ENCODE results near the gene EGFL7. TPM values are rescaled to one million over a fixed set of nuclear protein-coding genes. Genes with fewer than 3 reads are reported as not detected.
A peak's percentile ranks its signal among the peaks of the same experiment; 100 is the strongest.

Gene EGFL7
- total and polyA plus RNA-seq, 9 donors: 56.8 to 95.9 (median 63.7) TPM

- Histone ChIP-seq H3K36me3 (ENCODE audit: control insufficient read depth, insufficient read depth, low read length) (peaks cover 3% of the 10 kb centered on the region), H3K4me1 (ENCODE audit: control insufficient read depth, insufficient read depth, low read length) (peaks cover 32% of the 10 kb centered on the region), H3K27ac (ENCODE audit: low read length) (peak within 1 kb of the TSS; percentile 26), H3K27me3 (ENCODE audit: control insufficient read depth, insufficient read depth, low read length) (peaks cover 3% of the 10 kb centered on the region), H3K9me3 (replicated peaks; ENCODE audit: control insufficient read depth, low read depth, low read length) (no peaks in the 10 kb centered on the region), H3K4me3 (ENCODE audit: low read length) (peak within 1 kb of the TSS; percentile 42)
- DNase-seq: peak; percentile 67
- WGBS (ENCODE audit: insufficient coverage): under 1% methylated on average over 119 of the region's 119 CpGs
Observed at GRCh38 chr9:136711751-136712689, 49.3 kb downstream of the EGFL7 start, which contains the start of gene DIPK1B. TSS of gene DIPK1B (plus strand) at chr9:136712572. CDS start at chr9:136712666, 94 bp downstream.

DNA sequence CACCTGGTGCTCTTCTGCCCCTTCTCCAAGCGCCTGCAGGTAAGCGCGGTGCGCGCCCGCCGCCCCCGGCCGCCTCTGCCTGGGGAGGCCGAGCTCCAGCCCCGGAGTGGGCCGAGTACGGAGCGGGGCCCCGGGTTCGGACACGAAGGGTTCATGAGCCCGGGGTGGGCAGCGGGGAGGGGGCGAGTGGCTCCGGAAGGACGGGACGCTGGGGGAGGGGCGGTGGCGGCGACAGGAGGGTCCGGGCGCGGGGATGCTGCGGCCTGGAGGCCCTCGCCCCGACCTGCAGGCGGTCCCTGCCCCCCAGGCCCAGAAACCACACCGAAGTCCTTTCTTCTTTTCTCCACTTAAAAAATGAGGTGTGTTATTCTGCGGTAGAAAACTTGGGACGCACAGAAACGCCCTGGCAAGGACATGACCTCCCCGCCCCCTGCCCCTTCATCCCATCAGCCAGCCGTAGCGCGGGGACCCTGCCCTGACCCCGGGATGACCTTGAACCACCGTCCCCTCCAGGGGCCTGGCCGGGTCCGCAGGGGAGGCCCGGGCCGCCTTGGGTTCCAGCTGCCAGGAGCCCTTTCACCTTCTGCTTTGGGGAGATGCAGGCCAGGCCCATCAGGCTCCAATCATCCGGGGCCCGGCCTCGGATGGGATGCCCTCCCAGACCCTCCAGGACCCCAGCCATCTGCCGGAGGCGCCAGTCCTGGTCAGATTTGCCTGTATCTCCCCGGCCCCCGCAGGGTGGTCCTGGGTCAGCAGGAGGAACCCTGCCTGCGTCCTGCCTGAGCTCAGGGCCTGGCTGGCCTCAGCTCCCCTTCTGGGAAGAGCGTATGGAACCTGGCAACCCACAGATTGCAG lies 50.2 kb downstream of the EGFL7 start:
- peaks cover 3% of the 10 kb centered on the region for H3K36me3 ChIP-seq (ENCODE audit: control insufficient read depth, insufficient read depth, low read length)
- no peak for DNase-seq
- H3K4me1 ChIP-seq (ENCODE audit: control insufficient read depth, insufficient read depth, low read length): peaks cover 32% of the 10 kb centered on the region
- 3% methylated on average over 36 of the region's 56 CpGs for WGBS (ENCODE audit: insufficient coverage)
- H3K9me3 ChIP-seq (replicated peaks; ENCODE audit: control insufficient read depth, low read depth, low read length): no peaks in the 10 kb centered on the region
- H3K27me3 ChIP-seq (ENCODE audit: control insufficient read depth, insufficient read depth, low read length): peaks cover 3% of the 10 kb centered on the region
- H3K27ac ChIP-seq (ENCODE audit: low read length): peak overlapping the region; percentile 26
- peak overlapping the region; percentile 42 for H3K4me3 ChIP-seq (ENCODE audit: low read length)

DNA sequence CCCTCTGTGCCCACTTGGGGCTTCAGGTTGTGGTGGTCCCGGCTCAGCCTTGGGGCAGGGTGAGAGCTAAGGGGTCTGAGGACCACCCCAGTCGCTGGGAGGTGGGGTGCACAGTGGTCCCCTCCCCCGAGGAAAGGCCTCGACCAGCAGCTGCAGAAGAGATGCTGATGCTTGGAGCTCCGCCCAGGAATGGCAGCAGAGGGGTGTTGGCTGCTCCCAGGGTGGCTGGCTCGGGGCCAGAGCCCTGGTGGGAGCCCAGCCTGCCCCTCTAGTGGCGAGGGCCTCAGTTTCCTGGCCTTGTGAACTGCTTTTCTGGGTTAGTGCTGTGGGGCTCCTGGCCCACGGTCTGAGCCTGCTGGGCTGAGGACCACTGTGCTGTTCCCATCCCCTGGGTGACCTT lies 50.8 kb downstream of the EGFL7 start:
- no peak for DNase-seq

DNA sequence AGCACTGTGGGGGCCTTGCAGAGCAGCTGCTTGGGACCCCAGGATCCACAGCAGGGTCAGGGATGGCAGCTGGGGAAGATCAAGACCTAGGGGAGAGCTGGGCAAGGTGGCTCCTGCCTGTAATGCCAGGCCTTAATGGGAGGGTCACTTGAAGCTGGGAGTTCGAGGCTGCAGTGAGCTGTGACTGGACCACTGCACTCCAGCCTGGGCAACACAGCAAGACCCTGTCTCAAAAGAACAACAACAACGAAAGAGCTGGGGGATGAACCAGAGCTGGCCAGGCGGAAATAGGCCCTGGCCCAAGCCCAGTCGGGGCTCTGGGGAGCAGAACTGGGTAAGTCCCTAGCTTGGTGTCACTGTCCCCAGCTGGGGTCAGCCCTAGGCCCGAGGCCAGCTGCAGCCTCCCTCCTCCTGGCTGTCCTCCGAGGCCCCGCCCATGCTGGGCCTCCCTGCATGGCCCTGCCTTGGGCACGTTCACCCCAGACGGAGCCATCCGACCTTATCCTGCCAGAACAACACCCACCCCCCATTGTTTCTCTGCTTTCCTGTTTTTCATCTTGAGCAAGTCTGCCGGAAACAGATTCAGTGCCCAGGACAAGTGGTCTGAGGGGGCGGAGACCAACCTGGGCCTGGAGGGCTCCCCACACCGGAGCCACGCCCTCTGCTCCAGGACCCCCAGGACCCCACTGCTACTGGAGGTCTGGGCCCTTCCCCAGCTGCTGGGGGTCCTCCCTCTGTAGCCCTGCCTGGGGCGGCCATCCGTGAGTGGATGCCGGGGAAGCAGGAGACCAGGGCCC lies 51.6 kb downstream of the EGFL7 start:
- Histone ChIP-seq H3K27me3 (ENCODE audit: control insufficient read depth, insufficient read depth, low read length) (peaks cover 3% of the 10 kb centered on the region), H3K4me1 (ENCODE audit: control insufficient read depth, insufficient read depth, low read length) (peaks cover 35% of the 10 kb centered on the region), H3K4me3 (ENCODE audit: low read length) (no peak overlapping the region), H3K27ac (ENCODE audit: low read length) (peak overlapping the region; percentile 55), H3K9me3 (replicated peaks; ENCODE audit: control insufficient read depth, low read depth, low read length) (no peaks in the 10 kb centered on the region), H3K36me3 (ENCODE audit: control insufficient read depth, insufficient read depth, low read length) (peaks cover 3% of the 10 kb centered on the region)
- 47% methylated on average over 14 of the region's 17 CpGs for WGBS (ENCODE audit: insufficient coverage)
- no peak for DNase-seq

More for the DNA sequence above, 50.8 kb downstream of the EGFL7 start:
- Histone ChIP-seq H3K27me3 (ENCODE audit: control insufficient read depth, insufficient read depth, low read length) (peaks cover 3% of the 10 kb centered on the region), H3K4me1 (ENCODE audit: control insufficient read depth, insufficient read depth, low read length) (peaks cover 32% of the 10 kb centered on the region), H3K9me3 (replicated peaks; ENCODE audit: control insufficient read depth, low read depth, low read length) (no peaks in the 10 kb centered on the region), H3K4me3 (ENCODE audit: low read length) (peak overlapping the region; percentile 42), H3K36me3 (ENCODE audit: control insufficient read depth, insufficient read depth, low read length) (peaks cover 3% of the 10 kb centered on the region), H3K27ac (ENCODE audit: low read length) (peak overlapping the region; percentile 37)
- WGBS (ENCODE audit: insufficient coverage): 34% methylated on average over 8 of the region's 8 CpGs

- H3K9me3 ChIP-seq (replicated peaks; ENCODE audit: control insufficient read depth, low read depth, low read length): no peaks in the 10 kb centered on the region
- H3K4me1 ChIP-seq (ENCODE audit: control insufficient read depth, insufficient read depth, low read length): peaks cover 41% of the 10 kb centered on the region
- peaks cover 3% of the 10 kb centered on the region for H3K36me3 ChIP-seq (ENCODE audit: control insufficient read depth, insufficient read depth, low read length)
- WGBS (ENCODE audit: insufficient coverage): 43% methylated on average over 7 of the region's 8 CpGs
- H3K4me3 ChIP-seq (ENCODE audit: low read length): no peak overlapping the region
- peak overlapping the region; percentile 55 for H3K27ac ChIP-seq (ENCODE audit: low read length)
- H3K27me3 ChIP-seq (ENCODE audit: control insufficient read depth, insufficient read depth, low read length): peaks cover 3% of the 10 kb centered on the region
- no peak for DNase-seq
Observed at GRCh38 chr9:136714893-136715274, 52.2 kb downstream of the EGFL7 start.

- no peaks in the 10 kb centered on the region for H3K27me3 ChIP-seq (ENCODE audit: control insufficient read depth, insufficient read depth, low read length)
- H3K9me3 ChIP-seq (replicated peaks; ENCODE audit: control insufficient read depth, low read depth, low read length): no peaks in the 10 kb centered on the region
- peaks cover 59% of the 10 kb centered on the region for H3K4me1 ChIP-seq (ENCODE audit: control insufficient read depth, insufficient read depth, low read length)
- H3K36me3 ChIP-seq (ENCODE audit: control insufficient read depth, insufficient read depth, low read length): peaks cover 22% of the 10 kb centered on the region
- no peak overlapping the region for H3K4me3 ChIP-seq (ENCODE audit: low read length)
- no peak for DNase-seq
- 96% methylated on average over 8 of the region's 16 CpGs for WGBS (ENCODE audit: insufficient coverage)
- H3K27ac ChIP-seq (ENCODE audit: low read length): no peak overlapping the region
Observed at GRCh38 chr9:136717399-136717798, 54.7 kb downstream of the EGFL7 start.

GRCh38 chr9:136718345-136719194 lies 55.9 kb downstream of the EGFL7 start:
- H3K27ac ChIP-seq (ENCODE audit: low read length): no peak overlapping the region
- no peaks in the 10 kb centered on the region for H3K9me3 ChIP-seq (replicated peaks; ENCODE audit: control insufficient read depth, low read depth, low read length)
- DNase-seq: no peak
- WGBS (ENCODE audit: insufficient coverage): 85% methylated on average over 11 of the region's 20 CpGs
- H3K36me3 ChIP-seq (ENCODE audit: control insufficient read depth, insufficient read depth, low read length): peaks cover 34% of the 10 kb centered on the region
- H3K4me3 ChIP-seq (ENCODE audit: low read length): no peak overlapping the region
- H3K27me3 ChIP-seq (ENCODE audit: control insufficient read depth, insufficient read depth, low read length): no peaks in the 10 kb centered on the region
- H3K4me1 ChIP-seq (ENCODE audit: control insufficient read depth, insufficient read depth, low read length): peaks cover 53% of the 10 kb centered on the region

GRCh38 chr9:136719195-136719880 lies 56.6 kb downstream of the EGFL7 start:
- WGBS (ENCODE audit: insufficient coverage): 64% methylated on average over 17 of the region's 24 CpGs
- Histone ChIP-seq H3K4me1 (ENCODE audit: control insufficient read depth, insufficient read depth, low read length) (peaks cover 46% of the 10 kb centered on the region), H3K9me3 (replicated peaks; ENCODE audit: control insufficient read depth, low read depth, low read length) (no peaks in the 10 kb centered on the region), H3K4me3 (ENCODE audit: low read length) (no peak overlapping the region), H3K36me3 (ENCODE audit: control insufficient read depth, insufficient read depth, low read length) (peaks cover 41% of the 10 kb centered on the region), H3K27me3 (ENCODE audit: control insufficient read depth, insufficient read depth, low read length) (no peaks in the 10 kb centered on the region), H3K27ac (ENCODE audit: low read length) (no peak overlapping the region)
- DNase-seq: no peak

Data from muscle of leg (tissue), 11 donors.